ENCODE data around the gene LRRC15. TPM values are rescaled to one million over a fixed set of nuclear protein-coding genes. Genes with fewer than 3 reads are reported as not detected.
A peak's percentile ranks its signal among the peaks of the same experiment; 100 is the strongest.

LRRC15 gene
- total RNA-seq, 4 donors from 2014 or later, result 5.6 to 23.7 (median 9.6) TPM; not detected in 1

GRCh38 chr3:194311000-194311399 lies 58.5 kb downstream of the LRRC15 start:
- no peaks in the 10 kb centered on the region for H3K27me3 ChIP-seq
- TF ChIP-seq CTCF (IDR thresholded peaks at IDR 0.05) (no peak), EP300 (IDR thresholded peaks at IDR 0.05) (no peak), POLR2A (IDR thresholded peaks at IDR 0.05) (no peak), POLR2AphosphoS5 (IDR thresholded peaks at IDR 0.05) (no peak)
- 91% methylated on average over 2 of the region's 2 CpGs for WGBS
- no peaks in the 10 kb centered on the region for H3K36me3 ChIP-seq
- H3K27ac ChIP-seq, result no peak overlapping the region
- H3K4me1 ChIP-seq, result peaks cover 69% of the 10 kb centered on the region
- no peak for DNase-seq (ENCODE audit: low spot score in 2 of 2)
- no peaks in the 10 kb centered on the region for H3K9me3 ChIP-seq
- H3K4me3 ChIP-seq, result no peak overlapping the region

- peak in 1 of 2 donors; percentile 52 for DNase-seq (ENCODE audit: low spot score in 2 of 2)
- Histone ChIP-seq H3K27me3 (no peaks in the 10 kb centered on the region), H3K36me3 (no peaks in the 10 kb centered on the region), H3K4me1 (peaks cover 63% of the 10 kb centered on the region), H3K4me3 (no peak overlapping the region), H3K27ac (no peak overlapping the region), H3K9me3 (no peaks in the 10 kb centered on the region)
- 72% methylated on average over 11 of the region's 11 CpGs for WGBS
- TF ChIP-seq CTCF (IDR thresholded peaks at IDR 0.05) (no peak), POLR2A (IDR thresholded peaks at IDR 0.05) (no peak), POLR2AphosphoS5 (IDR thresholded peaks at IDR 0.05) (no peak), EP300 (IDR thresholded peaks at IDR 0.05) (no peak)
These were observed 59.3 kb downstream of the LRRC15 start for GRCh38 chr3:194310060-194310835.

DNA sequence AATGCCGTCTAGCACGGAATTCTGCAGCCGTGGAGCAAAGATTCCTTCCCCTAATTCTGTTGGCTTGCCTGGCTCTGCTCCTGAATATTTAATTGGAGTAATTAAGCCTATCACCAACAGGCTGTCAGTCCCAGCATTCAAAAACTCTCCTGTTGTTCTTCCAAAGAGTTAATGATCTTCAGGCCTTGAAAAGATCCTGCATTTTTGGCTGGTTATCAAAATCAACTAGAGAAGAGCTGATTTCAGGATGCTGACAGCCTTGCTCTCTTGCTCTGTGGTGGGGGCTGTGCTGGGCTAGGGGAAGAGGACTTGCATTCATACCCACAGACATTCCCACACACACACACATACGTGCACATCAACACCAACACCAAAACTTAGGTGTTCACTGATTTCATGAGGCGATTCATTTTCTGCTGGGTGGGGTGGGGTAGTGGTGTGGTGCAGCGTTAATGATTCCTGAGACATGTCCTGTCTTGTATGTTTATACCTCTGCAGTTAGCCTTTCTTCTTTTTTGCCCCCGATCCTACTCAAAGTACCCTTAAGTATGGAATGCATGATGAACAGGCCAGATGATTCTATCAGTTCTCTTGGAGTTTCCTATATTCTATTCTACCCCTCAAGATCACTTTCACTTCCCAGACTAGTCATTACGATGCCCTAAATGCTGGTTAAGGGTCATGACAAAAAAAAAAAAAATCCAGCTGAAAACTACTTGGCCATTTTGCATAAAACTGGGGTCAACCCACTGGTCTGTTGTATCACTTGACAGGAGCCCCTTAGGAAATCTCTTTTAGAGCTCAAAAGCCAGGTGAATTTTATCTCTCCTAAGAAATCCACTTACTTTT lies 60.7 kb downstream of the LRRC15 start:
- H3K4me1 ChIP-seq, result peaks cover 48% of the 10 kb centered on the region
- no peaks in the 10 kb centered on the region for H3K36me3 ChIP-seq
- 73% methylated on average over 8 of the region's 8 CpGs for WGBS
- no peak for TF ChIP-seq POLR2AphosphoS5 (IDR thresholded peaks at IDR 0.05)
- no peak for TF ChIP-seq POLR2A (IDR thresholded peaks at IDR 0.05)
- no peak for TF ChIP-seq EP300 (IDR thresholded peaks at IDR 0.05)
- no peak for TF ChIP-seq CTCF (IDR thresholded peaks at IDR 0.05)
- no peak overlapping the region for H3K27ac ChIP-seq
- H3K27me3 ChIP-seq, result no peaks in the 10 kb centered on the region
- no peaks in the 10 kb centered on the region for H3K9me3 ChIP-seq
- no peak overlapping the region for H3K4me3 ChIP-seq
- DNase-seq (ENCODE audit: low spot score in 2 of 2), result peak in 1 of 2 donors; percentile 26

GRCh38 chr3:194307849-194308248 lies 61.7 kb downstream of the LRRC15 start:
- no peak for TF ChIP-seq EP300 (IDR thresholded peaks at IDR 0.05)
- TF ChIP-seq POLR2AphosphoS5 (IDR thresholded peaks at IDR 0.05), result no peak
- no peak for TF ChIP-seq POLR2A (IDR thresholded peaks at IDR 0.05)
- no peak for TF ChIP-seq CTCF (IDR thresholded peaks at IDR 0.05)
- 77% methylated on average over 8 of the region's 8 CpGs for WGBS

More at GRCh38 chr3:194307849-194308248, 61.7 kb downstream of the LRRC15 start:
- Histone ChIP-seq H3K4me3 (no peak overlapping the region), H3K27ac (no peak overlapping the region), H3K27me3 (no peaks in the 10 kb centered on the region), H3K9me3 (no peaks in the 10 kb centered on the region), H3K36me3 (no peaks in the 10 kb centered on the region), H3K4me1 (peaks cover 39% of the 10 kb centered on the region)
- peak in 1 of 2 donors; percentile 29 for DNase-seq (ENCODE audit: low spot score in 2 of 2)

All from suprapubic skin (tissue), 4 donors.